Lung (tissue), 12 donors: ENCODE data around the gene POLR1D. TPM values are rescaled to one million over a fixed set of nuclear protein-coding genes. Genes with fewer than 3 reads are reported as not detected.

Experiments used
- ATAC-seq: fragments of 200-7000 bp; cut with Tn5 transposase; one replicate; pipeline ENCODE4 v1.9.1; 2020; ENCODE audit warnings: moderate number of reproducible peaks; ENCODE audit not compliant: insufficient read depth, low FRiP score
- DNase-seq, 3 donors: peaks; one replicate each; pipeline ENCODE4 v3.0.0-alpha.2; 2013 to 2017
- H3K27ac ChIP-seq, 2 donors: one replicate each; pipeline ENCODE4 v1.5.1; 2013; ENCODE audit warnings: mild to moderate bottlenecking in 2 of 2, moderate library complexity in 2 of 2, control low read depth in 1 of 2, inconsistent platforms in 1 of 2, low read depth in 1 of 2, low read length in 1 of 2
- H3K27me3 ChIP-seq, 3 donors: one replicate each; pipeline ENCODE4 v1.5.1; 2013; ENCODE audit warnings: low read length in 2 of 3; ENCODE audit not compliant: control insufficient read depth in 3 of 3, insufficient read depth in 3 of 3
- H3K36me3 ChIP-seq, 4 donors: one replicate each; pipeline ENCODE4 v1.5.1; 2013; ENCODE audit warnings: low read length in 4 of 4, mild to moderate bottlenecking in 1 of 4, moderate library complexity in 1 of 4; ENCODE audit not compliant: control insufficient read depth in 4 of 4, insufficient read depth in 4 of 4
- H3K4me1 ChIP-seq, 5 donors: one replicate each; pipeline ENCODE4 v1.5.1; 2013; ENCODE audit warnings: low read length in 5 of 5, mild to moderate bottlenecking in 2 of 5, moderate library complexity in 1 of 5; ENCODE audit not compliant: control insufficient read depth in 5 of 5, insufficient read depth in 5 of 5
- H3K4me3 ChIP-seq: one replicate; pipeline ENCODE4 v1.5.1; 2013; ENCODE audit warnings: mild to moderate bottlenecking, control low read depth, moderate library complexity
- H3K9ac ChIP-seq, 2 donors: one replicate each; pipeline ENCODE4 v1.5.1; 2013; ENCODE audit warnings: low read length in 2 of 2, control low read depth in 1 of 2; ENCODE audit not compliant: insufficient read depth in 1 of 2
- H3K9me3 ChIP-seq, 4 donors: one replicate each; pipeline ENCODE4 v1.5.1; 2013; ENCODE audit warnings: low read length in 3 of 4, mild to moderate bottlenecking in 1 of 4, moderate library complexity in 1 of 4; ENCODE audit not compliant: control insufficient read depth in 4 of 4, insufficient read depth in 3 of 4
- WGBS, 2 donors: extraction: QIAGEN DNeasy Blood & Tissue Kit; methylation state at CpG; one replicate each; pipeline ENCODE4 v1.1.7; 2013; 5-methylcytosine and 5-hydroxymethylcytosine counted together
- polyA plus RNA-seq, 2 donors: library from polyadenylated mRNA; stranded (reverse); fragments of 200-250 nt; gene quantifications; one replicate each; pipeline ENCODE4 v1.2.1, GENCODE V29; 2013
- total RNA-seq, 2 donors: library from RNA; depleted of rRNA in 1 of 2; stranded (reverse); fragments of >200 nt in 1 of 2; gene quantifications; one replicate each; pipeline ENCODE4 v1.2.1, GENCODE V29; 2014 to 2021
- TF ChIP-seq, protein P1 (sequence below): IDR thresholded peaks from 2 replicates; pipeline ENCODE4 v1.5.1; 2012; ENCODE audit warnings: mild to moderate bottlenecking; ENCODE audit errors: control extremely low read depth, extremely low read depth
- donor health status: control.
- donor health status: control.
- donor health status: Bipolar disorder and iron deficiency.
- donor health status: healthy.
- donor health status: DM: yes; HTN: yes; CAD: no.

Gene POLR1D
- total and polyA plus RNA-seq, 4 donors: 93.8 to 132 (median 104) TPM

DNA sequence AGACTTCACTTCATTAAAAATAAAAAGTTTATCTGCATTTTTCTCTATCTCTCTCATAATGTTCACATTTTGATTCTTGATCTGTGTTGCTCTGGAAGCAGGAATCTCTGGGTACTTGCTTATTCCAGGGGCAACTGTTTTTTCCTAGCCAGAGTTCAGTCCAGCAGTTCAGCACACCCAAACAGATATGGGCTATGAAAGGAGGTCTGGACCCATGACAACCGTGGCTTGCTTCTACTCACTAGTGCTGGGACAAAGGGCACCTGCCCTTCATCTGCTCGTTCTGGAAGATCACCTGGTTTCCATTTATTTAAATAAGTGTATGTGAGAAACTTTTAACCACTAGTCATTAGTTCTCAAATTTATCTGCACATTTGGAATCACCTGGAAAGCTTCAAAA lies 36.0 kb downstream of the POLR1D start:
- no peak for DNase-seq
- Histone ChIP-seq H3K9me3 (no peaks in the 10 kb centered on the region), H3K27me3 (no peaks in the 10 kb centered on the region), H3K27ac (no peak overlapping the region), H3K9ac (no peak overlapping the region), H3K36me3 (peaks cover 3 to 6% (median 5%) of the 10 kb centered on the region in 4 donors), H3K4me1 (peaks cover 0 to 30% (median 8%) of the 10 kb centered on the region in 5 donors), H3K4me3 (no peak overlapping the region)
- WGBS, 2 donors: 93 to 96% methylated on average over 2 of the region's 2 CpGs
- no peak for ATAC-seq
- TF ChIP-seq, protein P1, sequence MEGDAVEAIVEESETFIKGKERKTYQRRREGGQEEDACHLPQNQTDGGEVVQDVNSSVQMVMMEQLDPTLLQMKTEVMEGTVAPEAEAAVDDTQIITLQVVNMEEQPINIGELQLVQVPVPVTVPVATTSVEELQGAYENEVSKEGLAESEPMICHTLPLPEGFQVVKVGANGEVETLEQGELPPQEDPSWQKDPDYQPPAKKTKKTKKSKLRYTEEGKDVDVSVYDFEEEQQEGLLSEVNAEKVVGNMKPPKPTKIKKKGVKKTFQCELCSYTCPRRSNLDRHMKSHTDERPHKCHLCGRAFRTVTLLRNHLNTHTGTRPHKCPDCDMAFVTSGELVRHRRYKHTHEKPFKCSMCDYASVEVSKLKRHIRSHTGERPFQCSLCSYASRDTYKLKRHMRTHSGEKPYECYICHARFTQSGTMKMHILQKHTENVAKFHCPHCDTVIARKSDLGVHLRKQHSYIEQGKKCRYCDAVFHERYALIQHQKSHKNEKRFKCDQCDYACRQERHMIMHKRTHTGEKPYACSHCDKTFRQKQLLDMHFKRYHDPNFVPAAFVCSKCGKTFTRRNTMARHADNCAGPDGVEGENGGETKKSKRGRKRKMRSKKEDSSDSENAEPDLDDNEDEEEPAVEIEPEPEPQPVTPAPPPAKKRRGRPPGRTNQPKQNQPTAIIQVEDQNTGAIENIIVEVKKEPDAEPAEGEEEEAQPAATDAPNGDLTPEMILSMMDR: no peak

DNA sequence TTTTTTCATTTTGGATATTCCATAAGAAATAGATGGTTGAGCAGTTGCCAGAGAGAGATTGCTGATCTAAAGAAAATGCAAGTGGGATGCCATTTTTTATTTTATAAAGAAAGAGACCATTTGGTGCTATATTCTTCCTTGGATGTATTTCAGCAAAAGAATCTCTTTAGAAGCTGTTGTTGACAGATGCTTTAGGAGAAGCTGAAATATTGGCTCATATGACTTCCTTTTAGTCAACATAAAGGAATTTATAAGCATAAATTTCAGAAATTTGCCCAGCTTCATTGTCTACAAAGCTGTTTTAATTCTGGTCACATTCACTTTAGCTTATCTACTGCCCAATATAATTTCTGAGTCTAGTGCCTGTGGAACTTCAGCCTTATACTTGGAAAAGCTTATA lies 36.9 kb downstream of the POLR1D start:
- H3K4me3 ChIP-seq: no peak overlapping the region
- DNase-seq (peak in 2 of 3 donors; percentile 75 to 78), ATAC-seq (no peak)
- TF ChIP-seq, protein P1: no peak
- no peak overlapping the region for H3K27ac ChIP-seq
- H3K27me3 ChIP-seq: no peaks in the 10 kb centered on the region
- peaks cover 1 to 30% (median 14%) of the 10 kb centered on the region in 5 donors for H3K4me1 ChIP-seq
- peaks cover 3 to 6% (median 3%) of the 10 kb centered on the region in 4 donors for H3K36me3 ChIP-seq
- no peaks in the 10 kb centered on the region for H3K9me3 ChIP-seq
- H3K9ac ChIP-seq: no peak overlapping the region

DNA sequence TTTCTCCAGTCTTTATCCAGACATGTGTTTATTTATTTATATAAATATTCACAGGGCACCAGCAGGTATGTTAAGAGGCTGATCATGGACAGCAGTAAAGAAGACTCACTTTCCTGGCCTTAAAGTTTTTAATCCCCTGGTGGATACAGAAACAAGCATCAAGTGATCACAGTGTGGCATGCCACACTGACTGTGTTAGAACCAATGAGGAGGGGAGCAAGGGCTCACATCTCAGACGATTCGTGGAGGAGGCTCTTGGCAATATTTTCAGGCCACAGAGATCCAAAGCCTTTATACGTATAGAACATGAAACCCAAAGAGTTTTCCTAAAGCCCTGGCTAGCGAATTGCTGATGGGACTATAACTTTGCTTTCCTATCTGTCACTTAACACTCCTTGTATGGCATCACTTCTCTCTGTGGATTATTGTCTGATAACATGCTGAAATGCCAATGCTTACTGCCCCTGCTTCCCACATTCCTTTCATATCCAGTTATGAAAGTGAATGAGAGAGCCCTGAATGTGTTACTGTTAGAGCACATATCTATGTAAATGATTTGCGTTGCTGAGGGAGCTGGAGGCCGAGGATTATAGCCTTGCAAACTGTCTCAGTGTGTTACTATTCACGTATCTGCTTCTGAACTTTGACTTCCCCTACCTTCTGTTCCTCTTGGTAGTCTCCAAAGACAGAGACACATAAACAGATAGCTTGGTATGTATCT lies 37.6 kb downstream of the POLR1D start:
- H3K4me1 ChIP-seq: peaks cover 1 to 30% (median 14%) of the 10 kb centered on the region in 5 donors
- peak in 2 of 3 donors; percentile 17 to 19 for DNase-seq
- no peak overlapping the region for H3K27ac ChIP-seq
- TF ChIP-seq, protein P1: no peak
- 76 to 85% methylated on average over 7 of the region's 7 CpGs for WGBS, 2 donors
- no peak overlapping the region for H3K9ac ChIP-seq
- H3K9me3 ChIP-seq: no peaks in the 10 kb centered on the region
- peaks cover 3 to 4% (median 3%) of the 10 kb centered on the region in 4 donors for H3K36me3 ChIP-seq
- H3K4me3 ChIP-seq: no peak overlapping the region
- H3K27me3 ChIP-seq: no peaks in the 10 kb centered on the region
- ATAC-seq: no peak
